Superior temporal gyrus (tissue), 1 donor: Measurements from ENCODE around the gene BIN2.
"Not testable (repeated sequence)": the region's sequence is repeated elsewhere in the genome, so short reads cannot be mapped to it uniquely, and the experiment has no call there.

Experiments
- DNase-seq: peaks from one replicate; pipeline ENCODE4 v3.0.0-alpha.2; 2016; ENCODE audit errors: extremely low spot score

Gene BIN2

DNA sequence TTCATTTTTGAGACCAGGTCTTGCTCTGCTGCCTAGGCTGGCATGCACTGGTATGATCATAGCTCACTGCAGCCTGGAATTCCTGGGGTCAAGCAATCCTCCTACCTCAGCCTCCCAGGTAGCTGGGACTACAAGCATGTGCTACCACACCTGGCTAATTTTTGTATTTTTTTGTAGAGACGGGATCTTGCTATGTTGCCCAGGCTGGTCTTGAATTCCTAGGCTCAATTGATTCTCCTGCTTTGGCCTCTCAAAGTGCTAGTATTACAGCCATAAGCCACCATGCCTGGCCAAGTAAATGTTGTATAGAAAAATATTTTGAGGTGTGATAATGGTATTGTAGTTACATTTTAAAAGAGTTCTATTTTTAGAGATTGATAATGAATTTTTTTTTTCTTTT, 12.6 kb downstream of the BIN2 start:
- DNase-seq: no peak

GRCh38 chr12:51307655-51308593, 16.1 kb downstream of the BIN2 start:
- no peak for DNase-seq

GRCh38 chr12:51306507-51306906, 17.5 kb downstream of the BIN2 start:
- no peak for DNase-seq

- DNase-seq: not testable (repeated sequence)
Observed at GRCh38 chr12:51300768-51301167, 23.2 kb downstream of the BIN2 start.

DNA sequence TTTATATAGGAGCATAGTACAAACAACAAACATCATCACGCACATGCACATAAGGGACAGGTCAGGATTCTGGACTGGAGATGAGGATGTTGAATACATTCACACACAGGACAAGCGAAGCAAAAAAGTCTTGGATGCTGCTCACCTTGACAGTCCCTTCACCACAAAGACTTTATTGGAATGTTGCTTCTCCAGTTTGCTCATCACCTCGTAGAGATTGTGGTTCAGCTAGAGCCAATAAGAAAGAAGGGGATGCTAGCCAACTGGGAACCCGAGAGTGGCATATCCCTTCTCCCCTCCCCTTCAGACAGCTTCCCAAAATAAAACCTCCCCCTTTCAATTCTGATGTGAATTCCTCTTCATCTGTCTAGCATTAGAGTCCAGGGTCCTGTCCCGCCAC, 28.3 kb downstream of the BIN2 start:
- no peak for DNase-seq

GRCh38 chr12:51294097-51294496, 29.9 kb downstream of the BIN2 start:
- not testable (repeated sequence) for DNase-seq

- DNase-seq: no peak
Observed at GRCh38 chr12:51293696-51294095, 30.3 kb downstream of the BIN2 start.

- DNase-seq: not testable (repeated sequence)
Observed at GRCh38 chr12:51291603-51292513, 32.1 kb downstream of the BIN2 start.

GRCh38 chr12:51285843-51286242, 38.1 kb downstream of the BIN2 start:
- no peak for DNase-seq

DNA sequence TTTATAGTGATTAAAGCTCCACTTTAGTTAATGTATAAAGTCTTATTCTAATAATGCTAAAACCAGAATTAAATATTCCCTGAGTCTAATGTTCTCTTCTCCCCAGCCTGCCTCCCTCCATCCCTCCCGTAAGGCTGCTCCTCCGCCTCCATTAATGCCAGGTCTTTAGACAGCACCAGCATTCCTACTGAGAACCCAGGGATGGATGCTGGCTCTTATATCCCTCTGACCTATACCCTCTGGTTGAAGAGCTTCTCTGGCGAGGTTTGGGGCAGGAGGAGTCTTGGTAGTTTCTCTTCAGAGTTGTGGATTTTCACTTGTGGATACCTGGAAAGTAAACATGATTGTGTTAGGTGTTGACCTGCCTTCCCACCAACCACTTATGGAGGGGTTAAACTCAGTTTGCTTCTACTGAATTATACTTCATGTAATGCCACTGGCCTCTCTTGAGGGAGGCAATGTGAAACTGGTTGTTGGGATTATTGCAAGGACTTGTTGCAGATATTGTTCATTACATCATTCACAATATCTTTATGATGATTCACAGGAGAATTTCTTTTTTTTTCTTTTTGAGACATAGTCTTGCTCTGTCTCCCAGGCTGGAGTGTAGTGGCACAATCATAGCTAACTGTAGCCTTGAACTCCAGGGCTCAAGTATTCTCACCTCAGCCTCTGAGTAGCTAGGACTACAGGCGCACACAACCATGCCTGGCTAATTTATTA, 42.6 kb downstream of the BIN2 start:
- no peak for DNase-seq

- no peak for DNase-seq
Observed at GRCh38 chr12:51275088-51275487, 48.9 kb downstream of the BIN2 start.

- DNase-seq: not testable (repeated sequence)
Observed at GRCh38 chr12:51272810-51273209, 51.2 kb downstream of the BIN2 start.

DNA sequence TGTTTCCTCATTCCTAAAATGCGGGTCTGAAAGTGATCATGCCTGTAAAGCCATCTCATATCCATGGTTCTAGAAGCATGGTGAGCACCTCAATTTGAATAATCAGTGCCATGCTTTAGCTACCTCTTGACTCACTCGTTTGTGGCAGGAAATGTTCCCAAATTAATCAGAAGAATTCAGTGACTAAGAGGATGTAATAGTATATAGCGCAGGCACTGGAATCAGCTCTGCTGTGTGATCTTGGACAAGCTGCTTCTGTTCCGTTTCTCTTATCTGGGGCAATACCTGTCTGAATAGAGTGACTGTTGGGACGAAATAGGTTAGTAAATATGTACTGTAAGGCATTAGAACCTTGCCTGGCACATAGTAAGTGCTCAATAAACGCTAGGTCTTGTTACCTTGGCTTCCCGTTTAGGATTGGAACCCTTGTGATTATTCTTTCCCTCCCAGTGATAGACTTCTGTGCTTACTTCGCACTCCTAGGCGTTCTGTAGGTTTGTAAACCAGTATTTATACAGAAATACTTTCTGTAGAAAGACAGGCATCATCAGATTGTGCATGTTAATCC, 52.9 kb downstream of the BIN2 start:
- no peak for DNase-seq

GRCh38 chr12:51270067-51270950, 53.7 kb downstream of the BIN2 start, which contains the start of gene SMAGP:
TSS of gene SMAGP (minus strand) at chr12:51270415. CDS start at chr12:51269278, 1,137 bp downstream.
- DNase-seq: no peak

- DNase-seq: no peak
Observed at GRCh38 chr12:51269174-51270066, 54.6 kb downstream of the BIN2 start.

- no peak for DNase-seq
Observed at GRCh38 chr12:51265024-51265423, 59.0 kb downstream of the BIN2 start.

DNA sequence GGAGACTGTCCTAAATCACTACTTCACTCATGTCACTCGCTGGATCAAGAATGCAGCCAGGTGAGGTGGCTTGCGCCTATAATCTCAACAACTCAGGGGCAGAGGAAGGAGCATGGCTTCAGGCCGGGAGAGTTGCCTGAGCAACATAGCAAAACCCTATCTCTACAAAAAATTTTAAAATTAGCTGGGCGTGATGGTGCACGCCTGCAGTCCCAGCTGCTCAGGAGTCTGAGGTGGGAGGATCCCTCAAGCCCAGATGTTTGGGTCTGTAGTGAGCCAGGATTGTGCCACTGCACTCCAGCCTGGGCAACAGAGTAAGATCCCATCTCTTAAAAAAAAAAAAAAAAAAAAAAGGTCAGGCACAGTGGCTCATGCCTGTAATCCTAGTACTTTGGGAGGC, 59.7 kb downstream of the BIN2 start:
- no peak for DNase-seq

- DNase-seq: no peak
Observed at GRCh38 chr12:51263341-51263740, 60.6 kb downstream of the BIN2 start.

DNA sequence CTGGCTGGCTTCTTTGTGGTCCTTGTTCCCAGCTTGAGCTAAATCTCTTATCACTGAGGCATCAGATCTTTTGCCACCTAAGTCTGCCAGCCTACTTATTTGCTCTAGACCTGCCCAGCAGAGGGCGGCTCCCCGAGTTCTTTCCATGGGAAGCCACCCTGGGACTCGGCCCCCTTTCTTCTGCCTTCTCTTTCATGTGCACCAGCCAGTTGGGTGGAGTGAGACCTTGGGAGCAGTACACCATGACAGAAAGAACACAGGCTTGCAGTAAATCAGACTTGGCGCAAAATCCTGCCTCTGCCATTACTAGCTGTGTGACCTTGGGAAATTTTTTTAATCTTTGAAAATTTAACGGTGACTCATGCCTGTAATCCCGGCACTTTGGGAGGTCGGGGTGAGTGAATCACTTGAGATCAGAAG, 61.2 kb downstream of the BIN2 start:
- no peak for DNase-seq
